HG03432 (cell line): ENCODE results near the gene KCNJ12.

Experiments
- ATAC-seq: cut with Tn5 transposase; IDR thresholded peaks from one replicate; pipeline ENCODE4 v1.9.1; 2021; ENCODE audit warnings: mild to moderate bottlenecking, moderate library complexity; ENCODE audit not compliant: unreplicated experiment

The KCNJ12 gene

DNA sequence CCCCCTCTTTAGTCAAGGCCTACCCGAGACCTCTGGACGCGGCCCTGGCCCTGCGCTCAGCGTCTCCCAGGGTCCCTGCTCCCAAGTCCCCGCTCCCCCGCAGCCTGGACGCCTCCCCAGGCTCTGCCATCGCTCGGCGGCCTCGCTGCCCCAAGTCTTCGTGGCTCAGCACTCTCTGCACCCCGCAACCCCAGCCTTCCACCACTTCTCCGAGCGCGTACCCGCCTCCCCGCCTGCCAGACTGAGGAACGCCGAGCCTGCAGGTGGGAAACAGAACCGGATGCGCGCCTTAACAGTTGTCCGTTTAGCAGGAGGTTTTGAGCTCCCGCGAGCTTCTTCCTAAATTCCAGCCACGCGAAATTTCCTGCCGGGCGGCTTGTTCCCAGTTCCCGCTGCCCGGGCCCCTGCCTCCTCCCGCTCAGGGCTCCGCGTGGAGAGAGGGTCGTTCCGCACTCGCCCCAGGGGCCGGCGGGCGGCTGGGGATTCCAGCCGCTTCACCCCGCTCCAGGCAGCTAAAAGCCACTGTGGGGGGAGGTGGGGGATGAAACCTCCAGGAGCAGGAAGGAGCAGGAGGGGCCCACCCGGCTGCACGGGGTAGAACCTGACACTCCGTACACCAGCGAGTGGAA, 87.7 kb downstream of the KCNJ12 start:
- no peak for ATAC-seq

DNA sequence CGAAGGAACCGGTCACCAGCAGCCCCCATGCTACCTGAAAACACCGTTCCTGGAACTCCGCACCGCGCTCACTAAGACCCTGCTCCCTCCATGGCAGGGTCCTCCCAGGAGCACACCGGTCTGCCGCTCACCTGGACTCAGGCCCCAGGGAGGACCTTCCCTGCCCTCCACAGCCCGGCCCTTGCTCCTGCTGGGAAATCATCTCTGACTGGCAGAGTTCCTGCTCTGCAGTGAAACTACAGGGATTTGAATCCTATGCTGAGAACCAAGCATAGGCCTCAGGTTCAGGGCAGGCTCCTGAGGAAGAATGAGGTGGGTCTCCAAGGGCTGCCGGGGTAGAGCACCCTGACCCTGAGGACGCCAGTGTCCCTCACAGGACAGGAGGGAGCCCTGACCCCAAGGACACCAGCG, 88.5 kb downstream of the KCNJ12 start:
- ATAC-seq: no peak

DNA sequence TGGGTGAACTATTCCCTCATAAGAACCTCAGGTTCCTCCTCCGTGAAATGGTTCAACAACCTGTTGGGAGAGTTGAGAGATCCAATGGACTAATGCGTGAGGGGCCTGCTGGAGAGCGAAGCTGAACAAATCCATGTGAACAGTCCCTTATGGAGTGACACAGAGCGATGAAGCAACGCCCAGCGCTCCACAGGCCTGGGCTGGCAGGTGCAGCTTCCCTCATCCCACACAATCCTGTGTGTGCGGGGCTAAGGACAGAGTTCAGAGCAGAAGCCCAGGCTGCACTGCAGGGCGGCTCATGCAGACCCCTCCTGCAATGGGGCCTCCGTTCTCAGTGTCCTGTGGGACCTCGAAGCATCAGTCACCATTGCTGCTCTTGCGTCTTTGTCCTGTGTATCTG, 90.4 kb downstream of the KCNJ12 start:
- no peak for ATAC-seq

DNA sequence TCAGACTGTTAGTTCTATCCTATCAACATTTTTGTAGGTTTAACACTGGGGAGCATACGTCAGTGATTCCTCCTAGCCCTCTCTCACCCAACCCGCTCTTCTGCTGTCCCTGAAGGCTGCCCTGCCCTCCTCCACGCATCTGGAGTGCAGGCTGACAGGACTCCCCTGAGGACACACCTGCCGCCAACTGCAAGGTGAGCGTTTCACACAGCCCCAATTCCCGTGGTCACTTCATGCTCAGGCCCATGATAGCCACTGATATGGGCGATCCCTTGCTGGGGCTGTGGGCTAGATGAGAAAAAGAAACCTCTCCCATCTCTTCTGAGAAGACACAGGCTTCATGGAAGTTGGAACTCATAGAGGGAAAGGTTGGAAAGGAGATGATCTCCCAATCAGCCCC, 91.0 kb downstream of the KCNJ12 start:
- ATAC-seq: no peak

DNA sequence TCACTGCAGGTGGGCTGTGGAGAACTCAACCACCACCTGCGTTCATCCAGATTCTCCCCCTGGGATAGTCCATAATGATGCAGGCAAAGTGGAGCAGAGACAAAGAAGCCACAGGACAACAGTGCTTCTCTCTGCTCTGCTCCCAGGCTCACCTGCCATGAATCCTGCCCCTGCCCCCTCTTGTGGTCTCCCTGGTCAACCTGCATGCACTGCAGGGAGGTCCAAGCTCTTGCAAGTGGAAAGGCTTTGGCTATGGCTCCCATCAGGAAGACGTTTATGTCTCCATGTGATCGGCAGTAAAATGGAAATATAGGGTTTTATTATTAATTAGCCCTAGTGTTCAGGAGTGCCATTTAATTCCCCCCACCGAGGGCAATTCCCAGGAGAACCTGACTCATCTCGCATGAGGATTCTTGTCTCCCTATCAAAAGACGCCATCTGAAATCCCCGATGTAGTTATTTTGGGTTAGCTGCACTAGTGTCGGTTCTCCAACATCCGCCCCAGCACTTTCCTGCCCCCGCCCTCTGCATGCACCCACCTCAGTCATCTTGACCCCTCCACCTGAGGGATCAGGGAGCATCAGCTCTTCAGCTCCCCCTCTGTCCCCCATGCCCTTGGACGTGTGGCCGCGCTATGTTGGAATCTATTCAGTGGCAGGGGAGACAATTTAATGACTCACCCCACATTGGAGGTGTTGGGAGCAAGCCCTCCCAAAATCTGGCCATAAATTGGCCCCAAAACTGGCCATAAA, 91.8 kb downstream of the KCNJ12 start:
- no peak for ATAC-seq
